GM04503 (cell line): ENCODE measurements around the gene USP1.

ENCODE experiments used
- DNase-seq: peaks from one replicate; pipeline ENCODE4 v3.0.0-alpha.2; 2012; ENCODE audit warnings: low read depth

Gene USP1

DNA sequence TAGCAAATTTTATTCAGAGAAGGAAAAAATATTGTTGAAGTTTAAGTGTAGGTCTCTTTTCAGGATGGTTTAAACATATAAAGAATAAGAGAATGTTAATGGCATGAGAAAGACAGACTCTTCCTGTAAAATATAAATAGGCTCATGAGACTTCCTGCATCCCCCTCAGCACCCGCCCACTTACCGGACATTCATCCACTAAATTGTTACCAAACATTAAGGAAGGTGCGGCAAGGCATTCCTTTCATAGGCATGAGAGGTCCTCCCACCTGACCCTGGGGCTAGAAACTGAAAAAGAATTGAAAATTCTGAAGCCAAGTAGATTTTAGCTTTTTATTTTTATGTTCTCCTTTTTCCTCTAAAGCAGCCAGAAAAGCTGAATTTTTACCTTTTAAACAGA lies 10.6 kb upstream of the USP1 start:
- DNase-seq = no peak

DNA sequence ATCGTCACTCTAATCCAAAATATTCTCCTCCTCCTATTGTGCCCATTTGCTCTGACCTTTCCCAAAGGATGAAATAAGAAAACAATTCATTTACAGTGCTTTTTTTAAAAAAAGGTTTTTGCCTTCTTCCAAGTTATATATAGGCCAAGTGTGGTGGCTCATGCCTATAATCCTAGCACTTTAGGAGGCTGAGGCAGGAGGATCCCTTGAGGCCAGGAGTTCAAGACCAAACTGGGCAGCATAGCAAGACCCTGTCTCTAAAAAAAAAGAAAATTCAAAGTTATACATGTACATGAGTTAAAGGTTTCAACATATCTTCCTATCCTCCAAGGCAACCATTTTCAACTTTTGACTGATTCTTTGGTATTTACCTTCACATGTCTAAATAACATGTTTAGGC lies 10.1 kb upstream of the USP1 start:
- DNase-seq = no peak

DNA sequence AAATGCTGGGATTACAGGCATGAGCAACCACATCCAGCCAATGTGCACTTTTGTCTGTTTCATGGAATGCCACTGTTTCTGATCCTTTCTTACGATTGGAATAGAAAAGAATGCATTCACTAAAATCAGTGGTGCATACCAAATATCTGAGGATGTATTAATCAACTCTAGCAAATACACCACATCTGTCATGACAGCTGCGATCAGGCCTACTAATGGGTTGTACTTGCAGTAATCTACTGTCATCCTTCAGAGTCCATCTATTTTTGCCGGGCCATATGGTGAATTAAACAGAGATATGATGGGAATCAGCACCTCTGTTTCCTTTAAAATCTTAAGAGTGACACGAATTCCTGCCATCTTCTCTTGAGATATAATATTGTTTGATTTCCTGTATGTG lies 8.5 kb upstream of the USP1 start:
- no peak for DNase-seq

DNA sequence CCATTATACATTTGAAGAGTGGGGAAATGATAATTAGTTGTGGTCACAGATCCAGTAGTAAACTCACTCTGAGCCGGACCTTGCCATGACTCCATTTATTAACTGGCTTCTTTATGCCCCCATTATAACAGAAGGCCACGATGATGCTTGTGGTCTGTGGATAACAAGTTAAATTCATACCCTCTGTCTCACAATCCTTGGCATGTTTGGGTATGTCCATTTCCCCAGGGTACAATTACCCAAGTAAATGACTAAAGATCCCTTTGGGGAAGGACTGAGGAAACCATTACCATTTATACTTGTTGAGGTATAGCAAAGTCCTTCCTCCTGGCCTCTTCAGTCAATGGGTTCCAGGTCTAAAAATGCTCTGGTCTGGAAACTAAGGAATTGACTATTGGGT lies 7.3 kb upstream of the USP1 start:
- DNase-seq = no peak

DNA sequence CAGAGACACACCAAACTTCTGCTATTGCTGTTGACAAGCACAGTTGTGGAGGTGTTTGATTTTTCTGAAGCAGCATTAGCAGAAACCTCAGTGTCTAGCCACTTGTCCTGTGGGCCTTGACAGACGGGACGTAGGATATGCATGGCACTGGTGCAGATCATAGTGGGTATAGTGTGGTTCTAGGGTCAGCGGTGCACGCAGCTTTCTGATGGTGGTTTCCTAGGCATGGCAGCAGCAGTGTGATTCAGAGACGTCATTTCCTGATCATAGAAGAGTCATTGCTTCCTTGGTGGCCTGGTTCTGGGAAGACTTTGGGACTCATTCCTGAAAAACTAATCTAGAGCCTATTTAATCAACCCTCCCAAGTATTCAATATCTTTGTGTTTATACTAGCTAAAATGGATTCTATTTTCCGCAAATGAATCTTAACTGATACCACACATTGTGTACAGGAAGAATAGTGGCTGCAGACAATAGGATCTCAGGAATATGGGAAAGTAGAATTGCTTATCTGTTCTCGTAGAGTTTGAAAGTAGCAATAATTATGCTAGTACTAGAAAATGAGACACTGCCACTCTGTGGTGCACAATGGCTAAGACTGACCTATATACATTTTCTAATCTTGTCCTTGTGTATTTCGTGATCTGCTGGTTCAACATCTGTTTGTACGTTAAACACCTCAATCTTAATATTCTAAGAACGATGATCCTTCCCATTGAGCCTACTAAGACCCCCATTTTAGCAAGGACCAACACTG lies 2.8 kb upstream of the USP1 start:
- no peak for DNase-seq

DNA sequence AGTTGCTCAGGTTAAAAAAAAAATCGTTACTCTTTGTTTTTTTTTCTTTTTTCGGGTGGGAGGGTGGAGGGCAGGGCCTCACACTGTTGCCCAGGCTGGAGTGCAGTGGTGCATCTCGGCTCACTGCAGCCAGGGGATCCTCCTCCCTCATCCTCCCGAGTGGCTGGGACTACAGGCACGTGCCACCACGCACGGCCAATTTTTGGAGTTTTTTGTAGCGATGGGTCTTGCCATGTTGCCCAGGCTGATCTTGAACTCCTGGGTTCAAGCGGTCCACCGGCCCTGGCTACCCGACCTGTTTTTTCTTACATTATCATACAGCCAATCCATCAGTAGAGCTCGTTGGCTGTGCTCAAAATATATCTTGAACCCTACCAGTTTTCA lies 2.2 kb upstream of the USP1 start:
- no peak for DNase-seq

DNA sequence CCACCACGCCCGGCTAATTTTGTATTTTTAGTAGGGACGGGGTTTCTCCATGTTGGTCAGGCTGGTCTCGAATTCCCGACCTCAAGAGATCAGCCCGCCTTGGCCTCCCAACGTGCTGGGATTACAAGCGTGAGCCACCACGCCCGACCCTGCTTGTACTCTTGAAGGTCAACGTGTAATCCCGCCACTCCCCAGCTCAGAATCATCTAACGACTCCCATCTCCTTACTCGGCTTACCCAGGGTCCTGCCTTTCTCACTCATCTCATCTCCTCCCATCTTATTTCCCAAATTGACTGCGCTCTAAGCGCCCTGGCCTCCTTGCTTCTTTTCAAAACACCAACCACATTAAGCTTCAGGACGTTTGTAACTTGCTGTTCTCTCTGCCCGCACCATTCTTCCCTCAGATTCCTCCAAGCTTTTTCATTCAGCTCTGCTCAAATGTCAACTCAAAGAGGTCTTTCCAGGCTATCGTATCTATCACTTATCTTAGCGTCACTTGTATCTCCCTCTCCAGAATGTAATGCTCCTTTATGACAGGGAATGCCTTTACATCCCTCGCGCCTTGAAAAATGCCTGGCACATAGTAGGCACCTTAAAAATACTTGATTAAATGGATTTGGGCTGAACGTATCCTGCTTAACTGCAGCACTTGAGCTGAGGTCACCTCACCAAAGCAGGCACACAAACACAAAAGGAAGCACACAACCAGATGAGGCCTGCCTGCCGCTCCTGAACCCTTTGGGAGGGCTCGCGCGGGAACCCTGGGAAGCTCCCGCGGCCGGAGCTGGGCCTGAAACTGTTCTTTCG lies 1.4 kb upstream of the USP1 start:
- no peak for DNase-seq

DNA sequence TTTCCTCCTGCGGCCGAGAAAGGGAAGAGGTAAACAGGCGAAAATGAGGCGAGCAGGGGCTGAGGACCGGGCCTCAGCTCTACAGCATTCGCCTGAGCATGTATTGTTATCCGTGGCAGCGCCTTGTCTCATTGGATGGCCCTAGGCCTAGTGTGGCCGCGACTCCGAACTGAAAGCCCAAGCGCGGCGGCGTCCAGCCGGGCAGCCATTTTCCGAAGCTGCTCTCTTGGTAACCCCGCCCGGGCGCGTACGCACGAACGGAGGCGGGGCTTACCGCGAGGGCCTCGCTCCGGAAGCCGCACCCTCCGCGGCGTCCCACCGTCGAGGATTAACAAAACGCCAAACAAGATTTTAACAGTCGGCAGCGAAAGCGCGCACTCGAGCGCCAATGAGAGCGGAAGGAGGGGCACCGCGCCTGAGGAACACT lies 797 bp upstream of the USP1 start:
- DNase-seq = no peak

DNA sequence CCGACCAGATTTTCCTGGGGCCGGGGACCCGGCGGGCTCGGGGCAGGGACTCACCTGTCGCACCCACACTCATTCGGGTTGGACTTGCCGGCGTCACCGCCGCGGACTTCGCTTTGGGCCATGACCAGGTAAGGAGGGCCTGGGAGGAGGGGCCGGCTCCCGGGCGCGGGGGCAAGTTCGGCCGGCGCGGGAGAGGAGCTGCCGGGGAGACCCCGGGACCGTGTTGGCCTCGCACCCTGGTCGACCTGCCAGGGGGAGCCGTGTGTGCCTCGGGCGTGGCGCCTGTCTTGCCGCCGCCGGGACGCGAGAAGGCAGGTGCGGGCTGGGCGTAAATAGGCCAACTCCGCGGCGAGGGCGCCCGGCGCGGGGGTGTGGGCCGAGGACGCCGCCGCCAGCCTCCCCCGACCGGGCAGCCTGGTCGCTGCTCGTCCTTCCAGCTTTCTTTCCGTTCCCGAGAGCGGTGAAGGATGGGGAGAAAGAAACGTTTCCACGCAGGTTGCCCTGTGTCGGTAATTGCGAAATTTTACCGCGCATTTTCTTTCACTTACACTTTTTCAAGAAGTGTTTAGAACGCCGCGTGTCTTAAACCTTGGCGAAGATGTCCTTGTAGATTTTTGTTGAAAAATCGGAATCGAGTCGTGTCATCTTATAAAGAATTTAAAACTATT lies 558 bp downstream of the USP1 start:
- no peak for DNase-seq

DNA sequence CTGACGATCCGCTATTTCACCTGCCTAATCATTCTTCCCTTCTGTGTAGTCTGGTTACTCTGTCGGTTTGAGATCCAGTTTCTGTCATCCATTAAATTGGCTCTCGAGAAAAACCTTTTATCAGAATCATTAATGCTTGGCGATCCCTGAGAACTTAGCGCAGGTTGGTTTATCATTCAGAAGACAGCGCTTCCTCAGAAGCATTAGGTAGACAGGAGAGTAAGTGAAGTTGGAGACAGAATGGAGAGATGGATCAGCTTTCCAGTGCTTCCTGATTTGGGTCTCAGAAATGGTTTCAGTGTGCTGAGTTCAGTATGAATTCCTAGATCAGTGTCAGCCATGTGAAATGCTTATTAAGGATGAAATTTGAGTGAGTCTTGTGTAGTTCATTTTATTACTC lies 1.3 kb downstream of the USP1 start:
- no peak for DNase-seq

DNA sequence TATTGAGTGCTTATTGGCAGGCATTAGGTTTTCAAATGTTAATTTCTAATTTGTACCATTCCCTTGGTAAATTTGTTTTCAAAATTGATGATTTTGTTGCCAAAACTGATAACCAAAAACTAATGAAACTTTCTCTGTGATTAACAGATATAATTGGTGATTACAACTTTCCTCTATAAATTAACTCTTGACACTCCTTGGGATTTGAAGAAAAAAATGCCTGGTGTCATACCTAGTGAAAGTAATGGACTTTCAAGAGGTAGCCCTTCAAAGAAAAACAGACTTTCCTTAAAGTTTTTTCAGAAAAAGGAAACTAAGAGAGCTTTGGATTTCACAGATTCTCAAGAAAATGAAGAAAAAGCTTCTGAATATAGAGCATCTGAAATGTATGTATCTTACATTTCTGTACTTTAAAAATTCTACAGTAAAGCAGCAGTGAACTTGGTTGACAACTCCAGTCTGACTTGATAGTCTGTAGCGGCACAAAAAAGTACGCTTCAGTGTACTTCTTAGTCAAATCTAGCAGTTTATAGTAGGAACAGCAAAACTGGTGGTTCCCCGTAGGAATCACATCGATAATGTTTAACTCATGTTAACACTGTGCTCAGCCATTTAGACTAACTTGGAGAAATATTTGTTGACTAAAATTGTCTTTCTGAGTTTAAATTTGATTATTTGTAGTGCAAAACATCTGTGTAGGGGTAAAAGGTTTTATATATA lies 3.0 kb downstream of the USP1 start:
- DNase-seq = no peak

DNA sequence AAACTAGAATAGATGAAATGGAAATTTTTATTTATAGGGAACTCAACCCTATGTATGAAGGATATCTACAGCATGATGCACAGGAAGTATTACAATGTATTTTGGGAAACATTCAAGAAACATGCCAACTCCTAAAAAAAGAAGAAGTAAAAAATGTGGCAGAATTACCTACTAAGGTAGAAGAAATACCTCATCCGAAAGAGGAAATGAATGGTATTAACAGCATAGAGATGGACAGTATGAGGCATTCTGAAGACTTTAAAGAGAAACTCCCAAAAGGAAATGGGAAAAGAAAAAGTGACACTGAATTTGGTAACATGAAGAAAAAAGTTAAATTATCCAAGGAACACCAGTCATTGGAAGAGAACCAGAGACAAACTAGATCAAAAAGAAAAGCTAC lies 7.9 kb downstream of the USP1 start:
- no peak for DNase-seq

DNA sequence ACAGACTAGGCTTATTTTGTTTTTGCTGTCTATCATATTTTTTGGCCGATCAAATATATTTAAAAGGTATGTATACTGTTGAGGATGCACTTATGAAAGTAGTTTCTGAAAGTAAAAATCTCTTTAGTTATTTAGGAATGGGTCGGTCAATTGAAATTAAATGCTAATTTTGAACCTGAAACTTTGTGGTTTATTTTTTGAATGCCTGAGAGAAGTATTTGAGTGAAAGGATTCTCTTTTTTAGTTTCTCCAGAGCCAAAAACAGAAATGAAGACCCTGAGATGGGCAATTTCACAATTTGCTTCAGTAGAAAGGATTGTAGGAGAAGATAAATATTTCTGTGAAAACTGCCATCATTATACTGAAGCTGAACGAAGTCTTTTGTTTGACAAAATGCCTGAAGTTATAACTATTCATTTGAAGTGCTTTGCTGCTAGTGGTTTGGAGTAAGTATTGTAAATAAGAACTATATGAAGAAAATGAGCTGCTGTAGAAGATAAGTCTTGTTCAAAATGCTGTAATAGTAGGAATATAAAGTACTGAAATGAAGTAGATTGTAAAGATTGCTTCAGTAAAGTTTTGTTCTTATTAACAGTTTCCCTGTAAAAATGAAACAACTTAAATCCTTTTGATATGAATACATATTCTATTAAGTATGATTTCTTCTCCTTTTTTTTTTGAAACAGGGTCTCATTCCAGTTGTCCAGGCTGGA lies 11.5 kb downstream of the USP1 start:
- no peak for DNase-seq

DNA sequence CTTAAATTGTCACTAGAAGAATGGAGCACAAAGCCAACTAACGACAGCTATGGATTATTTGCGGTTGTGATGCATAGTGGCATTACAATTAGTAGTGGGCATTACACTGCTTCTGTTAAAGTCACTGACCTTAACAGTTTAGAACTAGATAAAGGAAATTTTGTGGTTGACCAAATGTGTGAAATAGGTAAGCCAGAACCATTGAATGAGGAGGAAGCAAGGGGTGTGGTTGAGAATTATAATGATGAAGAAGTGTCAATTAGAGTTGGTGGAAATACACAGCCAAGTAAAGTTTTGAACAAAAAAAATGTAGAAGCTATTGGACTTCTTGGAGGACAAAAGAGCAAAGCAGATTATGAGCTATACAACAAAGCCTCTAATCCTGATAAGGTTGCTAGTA lies 13.5 kb downstream of the USP1 start:
- no peak for DNase-seq

DNA sequence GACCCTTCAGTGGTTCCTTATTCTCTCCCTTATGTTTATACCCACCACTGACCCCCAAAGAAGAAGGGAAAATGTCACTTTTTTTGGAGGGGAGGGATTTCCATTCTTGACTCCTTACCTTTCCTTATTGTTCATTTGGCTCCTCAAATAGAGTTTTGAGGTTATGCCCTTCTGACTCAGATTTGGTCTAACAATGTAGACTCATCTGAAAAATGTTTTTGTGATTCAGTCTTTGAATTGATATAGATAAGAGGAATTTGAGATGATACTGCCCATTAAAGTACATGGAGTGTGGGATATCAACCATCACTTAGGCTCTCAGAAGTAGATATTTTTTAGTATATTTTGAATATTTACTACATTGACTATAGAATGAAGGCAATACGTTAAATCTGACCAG lies 16.1 kb downstream of the USP1 start:
- no peak for DNase-seq

DNA sequence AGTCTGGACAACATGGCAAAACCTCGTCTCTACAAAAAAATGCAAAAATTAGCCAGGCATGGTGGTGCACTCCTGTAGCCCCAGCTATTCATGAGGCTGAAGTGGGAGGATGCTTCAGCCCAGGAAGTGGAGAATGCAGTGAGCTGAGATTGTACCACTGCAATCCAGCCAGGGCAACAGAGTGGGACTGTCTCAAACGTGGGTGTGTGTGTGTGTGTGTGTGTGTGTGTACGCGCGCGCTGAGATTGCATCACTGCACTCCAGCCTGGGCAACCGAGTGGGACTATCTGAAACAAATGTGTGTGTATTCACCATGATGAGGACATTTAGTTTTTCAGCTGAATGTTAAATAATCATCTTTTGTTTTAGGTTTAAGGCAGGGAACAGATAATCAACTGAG lies 21.1 kb downstream of the USP1 start:
- DNase-seq = no peak

DNA sequence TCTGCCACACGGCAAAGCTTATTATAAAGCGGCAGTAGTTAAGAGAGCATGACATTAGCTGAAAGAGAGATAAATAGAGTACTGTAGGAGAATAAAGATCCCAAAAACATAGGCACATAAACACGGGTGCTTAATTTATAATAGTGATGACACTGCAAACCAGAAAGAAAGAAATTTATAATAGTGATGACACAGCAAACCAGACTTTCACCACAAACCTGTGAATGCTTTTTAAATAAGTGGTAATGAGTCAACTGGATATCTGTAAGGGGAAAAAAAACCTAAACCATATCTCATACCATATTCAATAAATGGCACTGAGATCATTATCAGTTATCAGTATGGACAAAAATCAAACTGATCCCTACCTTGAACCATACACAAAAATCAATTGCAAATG lies 25.5 kb downstream of the USP1 start:
- no peak for DNase-seq

DNA sequence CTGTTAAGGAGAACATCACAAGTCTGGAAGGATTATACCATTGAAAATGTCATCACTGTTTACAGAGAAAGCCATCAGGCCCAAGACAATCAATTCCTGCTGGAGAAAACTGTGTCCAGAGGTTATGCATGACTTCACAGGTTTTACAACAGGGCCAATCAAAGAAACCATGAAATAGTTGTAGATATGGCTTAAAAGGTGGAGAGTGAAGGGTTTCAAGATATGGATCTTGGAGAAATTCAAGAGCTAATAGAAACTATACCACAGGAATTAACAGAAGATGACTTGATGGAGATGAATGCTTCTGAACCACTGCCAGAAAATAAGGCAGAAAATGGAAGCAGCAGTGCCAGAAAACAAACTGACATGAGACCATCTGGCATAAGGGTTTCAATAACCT lies 30.2 kb downstream of the USP1 start:
- no peak for DNase-seq

DNA sequence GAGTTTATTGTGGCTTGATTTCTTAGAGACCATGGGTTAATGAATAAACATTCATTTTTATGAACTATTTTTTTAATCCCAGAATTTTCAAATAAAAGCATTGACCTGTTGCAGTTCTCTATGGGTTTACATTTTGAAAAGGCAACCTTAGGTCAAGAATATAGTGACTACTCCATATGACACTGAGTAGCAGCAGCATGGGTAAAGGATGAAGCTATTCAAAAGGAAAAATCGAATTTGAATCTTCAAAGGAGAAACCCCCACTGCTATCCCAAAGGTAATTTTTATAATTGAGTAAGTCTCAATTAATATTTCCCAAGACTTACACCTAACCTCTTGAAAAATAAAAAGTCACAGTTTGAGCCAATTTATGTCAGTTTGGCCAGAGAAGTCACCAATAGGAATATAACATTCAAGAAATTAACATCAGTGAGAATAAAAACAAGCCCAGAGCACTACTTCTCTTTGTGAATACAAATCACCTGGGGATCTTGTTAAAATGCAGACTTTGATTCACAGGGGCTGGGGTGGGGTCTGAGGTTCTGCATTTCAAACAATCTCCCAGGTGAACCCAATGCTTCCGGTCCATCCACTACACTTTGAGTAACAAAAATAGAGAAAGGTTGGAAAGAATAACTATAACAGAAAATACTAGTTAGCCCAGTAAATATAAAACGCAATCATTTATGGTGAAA lies 39.8 kb downstream of the USP1 start:
- DNase-seq = no peak

DNA sequence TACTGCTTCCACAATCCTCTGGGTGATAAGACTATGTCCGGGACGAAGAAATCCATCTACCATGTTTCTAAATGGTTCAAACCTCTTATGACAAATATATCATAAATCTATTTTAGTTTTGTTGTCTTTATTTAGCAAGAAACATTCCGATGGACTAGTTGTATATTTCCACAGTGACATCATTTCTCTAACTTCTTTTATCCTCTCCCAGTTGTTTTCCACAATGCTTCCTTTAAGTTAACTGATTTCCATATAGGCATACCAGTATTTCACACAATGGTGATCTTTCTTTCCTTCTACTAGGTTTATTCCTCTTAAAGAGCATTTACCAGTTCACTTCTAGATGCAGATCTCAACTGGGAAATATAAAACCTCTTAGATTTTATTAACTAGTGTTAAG lies 44.8 kb downstream of the USP1 start:
- DNase-seq = no peak

DNA sequence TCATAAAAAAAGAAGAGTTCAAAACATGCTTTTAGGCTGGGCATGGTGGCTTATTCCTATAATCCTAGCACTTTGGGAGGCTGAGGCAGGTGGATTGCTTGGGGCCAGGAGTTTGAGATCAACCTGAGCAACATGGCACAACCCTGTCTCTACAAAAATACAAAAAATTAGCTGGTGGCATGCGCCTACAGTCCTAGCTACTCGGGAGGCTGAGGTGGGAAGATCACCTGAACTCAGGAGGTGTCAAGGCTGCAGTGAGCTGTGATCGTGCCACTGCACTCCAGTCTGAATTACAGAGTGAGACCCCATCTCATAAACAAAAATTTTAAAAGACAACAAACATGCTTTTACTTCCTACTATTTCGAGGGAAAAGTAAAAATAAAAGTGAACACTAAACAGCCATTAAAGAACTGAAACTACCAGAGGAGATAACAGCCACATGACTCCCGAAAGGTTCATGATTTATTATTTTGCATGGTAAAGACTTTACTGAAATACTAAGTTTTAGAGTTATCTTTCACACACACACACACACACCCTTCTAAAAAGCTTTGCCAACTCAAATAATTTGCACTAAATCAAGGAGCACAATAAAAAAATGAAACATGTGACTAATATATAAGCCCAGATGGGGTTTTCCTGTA lies 48.1 kb downstream of the USP1 start:
- DNase-seq = no peak
